KMS-11 (cell line): ENCODE data around the gene KRTAP4-1.
"Not testable (repeated sequence)": the region's sequence is repeated elsewhere in the genome, so short reads cannot be mapped to it uniquely, and the experiment has no call there.

Source experiments
- H2AFZ ChIP-seq: fragments of 200-600 bp; sonication (generic); 2 replicates; pipeline ENCODE4 v1.6.1; 2016; ENCODE audit warnings: antibody characterized with exemption, mixed run types, low read depth
- H3K27ac ChIP-seq: fragments of 200-600 bp; sonication (generic); 2 replicates; pipeline ENCODE4 v1.6.1; 2016; ENCODE audit warnings: mild to moderate bottlenecking, mixed run types
- H3K27me3 ChIP-seq: fragments of 200-600 bp; sonication (generic); 2 replicates; pipeline ENCODE4 v1.6.1; 2017; ENCODE audit warnings: mild to moderate bottlenecking, low read depth, mixed run types, moderate library complexity; ENCODE audit not compliant: insufficient read depth
- H3K36me3 ChIP-seq: fragments of 200-600 bp; sonication (generic); 2 replicates; pipeline ENCODE4 v1.6.1; 2017; ENCODE audit warnings: mild to moderate bottlenecking, mixed run types; ENCODE audit not compliant: insufficient read depth
- H3K4me1 ChIP-seq: fragments of 200-600 bp; sonication (generic); 2 replicates; pipeline ENCODE4 v1.6.1; 2016; ENCODE audit warnings: mild to moderate bottlenecking, low read depth, mixed run types; ENCODE audit not compliant: poor library complexity, severe bottlenecking
- H3K4me2 ChIP-seq: fragments of 200-600 bp; sonication (generic); 2 replicates; pipeline ENCODE4 v1.7.0; 2016; ENCODE audit warnings: mild to moderate bottlenecking, mixed run types
- H3K4me3 ChIP-seq: fragments of 200-600 bp; sonication (generic); IDR thresholded peaks from 2 replicates; pipeline ENCODE4 v1.6.1; 2017; ENCODE audit warnings: low read depth, low read length, mixed read lengths; ENCODE audit not compliant: insufficient read depth
- H3K79me2 ChIP-seq: fragments of 200-600 bp; sonication (generic); 2 replicates; pipeline ENCODE4 v1.6.1; 2016; ENCODE audit warnings: low read depth, mixed run types; ENCODE audit not compliant: insufficient read depth
- H3K9ac ChIP-seq: fragments of 200-600 bp; sonication (generic); 2 replicates; pipeline ENCODE4 v1.6.1; 2016; ENCODE audit warnings: mild to moderate bottlenecking, mixed run types
- H4K20me1 ChIP-seq: fragments of 200-600 bp; sonication (generic); 2 replicates; pipeline ENCODE4 v1.6.1; 2016; ENCODE audit warnings: mild to moderate bottlenecking, mixed run types; ENCODE audit not compliant: insufficient read depth
- CTCF ChIP-seq: fragments of 200-600 bp; sonication (generic); conservative IDR thresholded peaks from 2 replicates; pipeline ENCODE4 v1.6.1; 2017; ENCODE audit warnings: low read depth, mild to moderate bottlenecking, antibody characterized with exemption, low read length, moderate library complexity, mixed read lengths

Gene KRTAP4-1

GRCh38 chr17:41151525-41151924, 33.2 kb downstream of the KRTAP4-1 start:
- Histone ChIP-seq H3K4me1 (no peaks in the 10 kb centered on the region), H3K27me3 (no peaks in the 10 kb centered on the region), H2AFZ (no peak overlapping the region), H4K20me1 (no peaks in the 10 kb centered on the region), H3K4me2 (no peak overlapping the region), H3K27ac (no peak overlapping the region), H3K36me3 (no peaks in the 10 kb centered on the region), H3K9ac (no peak overlapping the region), H3K4me3 (no peak overlapping the region), H3K79me2 (no peaks in the 10 kb centered on the region)
- TF ChIP-seq CTCF: no peak

GRCh38 chr17:41150026-41150425, 34.7 kb downstream of the KRTAP4-1 start:
- Histone ChIP-seq H3K27me3 (no peaks in the 10 kb centered on the region), H3K4me3 (no peak overlapping the region), H3K79me2 (no peaks in the 10 kb centered on the region), H4K20me1 (no peaks in the 10 kb centered on the region), H3K4me2 (no peak overlapping the region), H3K4me1 (no peaks in the 10 kb centered on the region), H2AFZ (no peak overlapping the region), H3K27ac (no peak overlapping the region), H3K36me3 (no peaks in the 10 kb centered on the region), H3K9ac (no peak overlapping the region)
- no peak for TF ChIP-seq CTCF

GRCh38 chr17:41149652-41149985, 35.1 kb downstream of the KRTAP4-1 start, which contains the start of gene KRTAP4-5:
Gene KRTAP4-5 (minus strand): TSS chr17:41149825. CDS start chr17:41149767, 58 bp downstream.
- no peak within 1 kb of the TSS for H3K4me3 ChIP-seq
- H3K4me1 ChIP-seq: no peaks in the 10 kb centered on the region
- H3K79me2 ChIP-seq: no peaks in the 10 kb centered on the region
- H4K20me1 ChIP-seq: no peaks in the 10 kb centered on the region
- no peak within 1 kb of the TSS for H3K27ac ChIP-seq
- no peaks in the 10 kb centered on the region for H3K27me3 ChIP-seq
- no peak within 1 kb of the TSS for H3K9ac ChIP-seq
- TF ChIP-seq CTCF: no peak
- H2AFZ ChIP-seq: no peak within 1 kb of the TSS
- H3K4me2 ChIP-seq: no peak within 1 kb of the TSS
- no peaks in the 10 kb centered on the region for H3K36me3 ChIP-seq

GRCh38 chr17:41148971-41149651, 35.6 kb downstream of the KRTAP4-1 start:
- not testable (repeated sequence) for H3K4me1 ChIP-seq, H2AFZ ChIP-seq, H3K79me2 ChIP-seq, H3K9ac ChIP-seq, H3K27me3 ChIP-seq, H3K36me3 ChIP-seq, H3K4me3 ChIP-seq, H3K4me2 ChIP-seq, H4K20me1 ChIP-seq, H3K27ac ChIP-seq

GRCh38 chr17:41147531-41148204, 37.0 kb downstream of the KRTAP4-1 start:
- no peak overlapping the region for H3K27ac ChIP-seq
- H3K4me3 ChIP-seq: no peak overlapping the region
- no peak overlapping the region for H3K4me2 ChIP-seq
- H4K20me1 ChIP-seq: no peaks in the 10 kb centered on the region
- no peaks in the 10 kb centered on the region for H3K36me3 ChIP-seq
- H3K4me1 ChIP-seq: no peaks in the 10 kb centered on the region
- no peak overlapping the region for H3K9ac ChIP-seq
- H3K27me3 ChIP-seq: no peaks in the 10 kb centered on the region
- no peak overlapping the region for H2AFZ ChIP-seq
- no peak for TF ChIP-seq CTCF
- H3K79me2 ChIP-seq: no peaks in the 10 kb centered on the region
